Measurements from ENCODE around the gene ITIH6.

ITIH6 gene

GRCh38 chrX:54810532-54810931 lies 12.5 kb upstream of the ITIH6 start:
- H3K4me3 ChIP-seq = no peak overlapping the region
- peaks cover 44 to 54% (median 53%) of the 10 kb centered on the region in 3 donors for H3K36me3 ChIP-seq
- H3K27ac ChIP-seq = no peak overlapping the region
- TF ChIP-seq CTCF (IDR thresholded peaks at IDR 0.05) = no peak
- no peaks in the 10 kb centered on the region for H3K27me3 ChIP-seq
- H3K4me1 ChIP-seq = peaks cover 0 to 18% (median 14%) of the 10 kb centered on the region in 4 donors
- H3K9me3 ChIP-seq = no peaks in the 10 kb centered on the region
- no peak for DNase-seq
- intact Hi-C loops (cut with DNase I; ENCODE audit: low total_unique reads) = loop anchor here (10.0 kb wide), 1 partner anchor 766 kb away; the partner anchor contains the start of gene PHF8

- intact Hi-C loops (cut with DNase I; ENCODE audit: low total_unique reads) = no loop called here
- H3K27me3 ChIP-seq = no peaks in the 10 kb centered on the region
- no peaks in the 10 kb centered on the region for H3K9me3 ChIP-seq
- peaks cover 27 to 37% (median 36%) of the 10 kb centered on the region in 3 donors for H3K36me3 ChIP-seq
- peak overlapping the region; percentile 63 to 73 for H3K4me3 ChIP-seq
- H3K4me1 ChIP-seq = peaks cover 0 to 18% (median 14%) of the 10 kb centered on the region in 4 donors
- peak overlapping the region; percentile 86 to 94 for H3K27ac ChIP-seq
- no peak for TF ChIP-seq CTCF (IDR thresholded peaks at IDR 0.05)
- DNase-seq = peak; percentile 93 to 96
Measured at GRCh38 chrX:54808605-54809483, 10.8 kb upstream of the ITIH6 start.

GRCh38 chrX:54808109-54808604 lies 10.1 kb upstream of the ITIH6 start:
- H3K36me3 ChIP-seq = peaks cover 22 to 36% (median 30%) of the 10 kb centered on the region in 3 donors
- H3K27me3 ChIP-seq = no peaks in the 10 kb centered on the region
- intact Hi-C loops (cut with DNase I; ENCODE audit: low total_unique reads) = no loop called here
- no peak for TF ChIP-seq CTCF (IDR thresholded peaks at IDR 0.05)
- peak; percentile 75 to 88 for DNase-seq
- peaks cover 0 to 18% (median 14%) of the 10 kb centered on the region in 4 donors for H3K4me1 ChIP-seq
- peak overlapping the region; percentile 86 to 94 for H3K27ac ChIP-seq
- H3K4me3 ChIP-seq = peak overlapping the region; percentile 63 to 73
- no peaks in the 10 kb centered on the region for H3K9me3 ChIP-seq

- no peak for TF ChIP-seq CTCF (IDR thresholded peaks at IDR 0.05)
- peak within 1 kb of the TSS; percentile 63 to 73 for H3K4me3 ChIP-seq
- peaks cover 0 to 18% (median 14%) of the 10 kb centered on the region in 4 donors for H3K4me1 ChIP-seq
- peak; percentile 26 to 77 for DNase-seq
- intact Hi-C loops (cut with DNase I; ENCODE audit: low total_unique reads) = no loop called here
- H3K9me3 ChIP-seq = no peaks in the 10 kb centered on the region
- H3K27ac ChIP-seq = peak within 1 kb of the TSS; percentile 86 to 94
- H3K36me3 ChIP-seq = peaks cover 22 to 31% (median 25%) of the 10 kb centered on the region in 3 donors
- no peaks in the 10 kb centered on the region for H3K27me3 ChIP-seq
Measured at GRCh38 chrX:54807524-54808108, 9.6 kb upstream of the ITIH6 start, which contains the start of gene MAGED2. Gene MAGED2 (plus strand): TSS chrX:54807745. CDS start chrX:54809332, 1,587 bp downstream.

- Histone ChIP-seq H3K27ac (no peak overlapping the region), H3K27me3 (no peaks in the 10 kb centered on the region), H3K9me3 (no peaks in the 10 kb centered on the region), H3K4me3 (no peak overlapping the region), H3K4me1 (no peaks in the 10 kb centered on the region), H3K36me3 (no peaks in the 10 kb centered on the region)
- intact Hi-C loops (cut with DNase I; ENCODE audit: low total_unique reads) = no loop called here
- TF ChIP-seq CTCF (IDR thresholded peaks at IDR 0.05) = no peak
- no peak for DNase-seq
Measured at GRCh38 chrX:54799046-54799445, 991 bp upstream of the ITIH6 start.

Data from tibial artery (tissue), 4 donors.